HAP-1 (cell line): ENCODE data around the gene PTPRN2.

Experiments used
- DNase-seq, 2 experiments: peaks; one replicate each; pipeline ENCODE4 v3.0.0-alpha.2; 2016 to 2020; ENCODE audit warnings: low spot score in 2 of 2
- H3K27me3 ChIP-seq: fragments of 250-450 bp; sonication (Bioruptor Pico); 2 replicates; pipeline ENCODE4 v1.5.1; 2020; ENCODE audit warnings: low read depth, mild to moderate bottlenecking, moderate library complexity
- H3K36me3 ChIP-seq: fragments of 250-450 bp; sonication (Bioruptor Pico); replicated peaks from 2 replicates; pipeline ENCODE4 v1.5.1; 2020; ENCODE audit warnings: mild to moderate bottlenecking
- H3K4me1 ChIP-seq: fragments of 250-450 bp; sonication (Bioruptor Pico); 2 replicates; pipeline ENCODE4 v1.5.1; 2020; ENCODE audit warnings: mild to moderate bottlenecking
- H3K4me3 ChIP-seq: fragments of 250-450 bp; sonication (Bioruptor Pico); 2 replicates; pipeline ENCODE4 v1.5.1; 2020; ENCODE audit warnings: mild to moderate bottlenecking, moderate library complexity
- H3K9me3 ChIP-seq: fragments of 250-450 bp; sonication (Bioruptor Pico); 2 replicates; pipeline ENCODE4 v1.5.1; 2020; ENCODE audit warnings: mild to moderate bottlenecking, moderate library complexity
- in situ Hi-C: fragments of 300-500 bp; cut with MboI; formaldehyde crosslinking; loops from 3 replicates; pipeline ENCODE4 v1.14.3; 2020; ENCODE audit warnings: low sequenced_read_pairs, inconsistent platforms, mixed read lengths

The PTPRN2 gene

GRCh38 chr7:158591944-158592343, 4.3 kb upstream of the PTPRN2 start:
- H3K4me3 ChIP-seq: no peak overlapping the region
- no peaks in the 10 kb centered on the region for H3K36me3 ChIP-seq
- in situ Hi-C loops: no loop called here
- no peaks in the 10 kb centered on the region for H3K9me3 ChIP-seq
- no peak for DNase-seq
- H3K27me3 ChIP-seq: peaks cover 5% of the 10 kb centered on the region; the same call in 1 of the 2 replicates
- no peaks in the 10 kb centered on the region for H3K4me1 ChIP-seq

DNA sequence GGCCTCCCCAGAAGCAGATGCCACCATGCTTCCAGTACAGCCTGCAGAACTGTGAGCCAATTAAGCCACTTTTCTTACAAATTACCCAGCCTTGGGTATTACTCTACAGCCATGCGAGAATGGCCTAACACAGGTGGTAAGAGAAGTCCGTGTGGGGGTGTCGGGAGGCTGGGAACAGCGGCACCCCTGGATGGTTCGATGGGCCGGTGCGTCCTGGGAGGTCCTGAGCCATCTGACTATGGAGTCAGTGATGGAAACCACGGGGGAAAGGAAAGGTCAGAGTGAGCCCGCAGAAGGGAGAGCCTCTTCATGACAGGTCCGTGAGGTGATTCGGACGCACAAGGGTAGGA, 2.5 kb upstream of the PTPRN2 start:
- peaks cover 12% of the 10 kb centered on the region for H3K27me3 ChIP-seq

DNA sequence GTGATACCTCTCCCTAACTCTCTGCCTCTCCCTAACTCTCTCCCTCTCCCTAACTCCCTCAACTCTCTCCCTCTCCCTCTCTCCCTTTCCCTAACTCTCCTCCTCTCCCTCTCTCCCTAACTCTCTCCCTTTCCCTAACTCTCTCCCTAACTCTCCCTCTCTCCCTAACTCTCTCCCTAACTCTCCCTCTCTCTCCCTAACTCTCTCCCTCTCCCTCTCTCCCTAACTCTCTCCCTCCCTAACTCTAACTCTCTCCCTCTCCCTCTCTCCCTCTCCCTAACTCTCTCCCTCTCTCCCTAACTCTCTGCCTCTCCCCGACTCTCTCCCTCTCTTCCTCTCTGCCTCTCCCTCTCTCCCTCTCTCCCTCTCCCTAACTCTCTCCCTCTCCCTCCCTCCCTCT, 2.0 kb upstream of the PTPRN2 start:
- Histone ChIP-seq H3K36me3 (no peaks in the 10 kb centered on the region), H3K27me3 (peaks cover 12% of the 10 kb centered on the region), H3K4me1 (no peaks in the 10 kb centered on the region), H3K9me3 (no peaks in the 10 kb centered on the region), H3K4me3 (no peak overlapping the region)
- no peak for DNase-seq
- in situ Hi-C loops: no loop called here

More for the DNA sequence above, 2.5 kb upstream of the PTPRN2 start:
- no peak overlapping the region for H3K4me3 ChIP-seq
- no peaks in the 10 kb centered on the region for H3K36me3 ChIP-seq
- no peak for DNase-seq
- no peaks in the 10 kb centered on the region for H3K4me1 ChIP-seq
- in situ Hi-C loops: no loop called here
- H3K9me3 ChIP-seq: no peaks in the 10 kb centered on the region

- H3K4me1 ChIP-seq: no peaks in the 10 kb centered on the region
- H3K27me3 ChIP-seq: peaks cover 15% of the 10 kb centered on the region
- H3K36me3 ChIP-seq: no peaks in the 10 kb centered on the region
- no peak overlapping the region for H3K4me3 ChIP-seq
- in situ Hi-C loops: no loop called here
- H3K9me3 ChIP-seq: no peaks in the 10 kb centered on the region
- DNase-seq: no peak
These were observed 1.3 kb upstream of the PTPRN2 start for GRCh38 chr7:158588878-158589442.

DNA sequence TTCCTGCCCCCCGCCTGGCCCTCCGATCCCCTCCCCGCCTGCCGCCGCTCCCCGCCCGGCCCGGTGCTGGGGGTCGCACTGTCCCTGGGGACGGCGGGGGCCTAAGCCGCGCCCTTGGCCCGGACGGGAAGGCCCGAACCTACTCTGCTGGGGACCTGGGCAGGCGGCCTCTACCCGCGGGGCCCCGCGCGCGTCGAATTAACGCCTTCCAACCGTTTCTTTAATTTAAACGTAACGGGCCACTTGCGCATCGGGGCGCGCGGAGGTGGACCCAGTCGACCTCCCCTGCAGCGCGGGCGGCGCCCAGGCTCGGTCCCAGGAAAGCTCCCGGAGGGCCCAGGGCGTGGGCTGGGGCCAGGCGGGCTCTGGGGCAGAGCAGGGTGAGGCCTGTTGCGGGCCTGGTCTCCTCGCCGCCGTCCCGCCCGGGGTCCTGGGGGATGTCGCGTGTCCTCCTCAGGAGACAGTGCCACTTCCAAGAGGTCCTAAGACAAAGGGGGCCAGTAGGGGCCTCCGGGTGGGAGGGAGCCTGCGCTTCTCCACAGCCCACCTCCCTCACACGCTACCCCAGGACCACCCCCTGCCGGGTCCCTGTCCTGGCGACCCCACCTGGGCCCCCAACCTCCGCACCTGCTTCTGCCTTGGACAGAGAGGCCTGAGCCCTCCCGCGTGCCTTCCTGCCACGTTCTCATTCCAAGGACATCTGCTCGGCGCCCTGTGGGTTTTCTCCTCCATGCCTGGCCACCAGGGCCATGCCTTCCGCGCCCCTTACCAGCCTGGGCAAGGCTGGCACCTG, 658 bp upstream of the PTPRN2 start:
- Histone ChIP-seq H3K36me3 (no peaks in the 10 kb centered on the region), H3K27me3 (peaks cover 15% of the 10 kb centered on the region), H3K4me1 (no peaks in the 10 kb centered on the region), H3K9me3 (no peaks in the 10 kb centered on the region), H3K4me3 (no peak overlapping the region)
- in situ Hi-C loops: no loop called here
- no peak for DNase-seq

DNA sequence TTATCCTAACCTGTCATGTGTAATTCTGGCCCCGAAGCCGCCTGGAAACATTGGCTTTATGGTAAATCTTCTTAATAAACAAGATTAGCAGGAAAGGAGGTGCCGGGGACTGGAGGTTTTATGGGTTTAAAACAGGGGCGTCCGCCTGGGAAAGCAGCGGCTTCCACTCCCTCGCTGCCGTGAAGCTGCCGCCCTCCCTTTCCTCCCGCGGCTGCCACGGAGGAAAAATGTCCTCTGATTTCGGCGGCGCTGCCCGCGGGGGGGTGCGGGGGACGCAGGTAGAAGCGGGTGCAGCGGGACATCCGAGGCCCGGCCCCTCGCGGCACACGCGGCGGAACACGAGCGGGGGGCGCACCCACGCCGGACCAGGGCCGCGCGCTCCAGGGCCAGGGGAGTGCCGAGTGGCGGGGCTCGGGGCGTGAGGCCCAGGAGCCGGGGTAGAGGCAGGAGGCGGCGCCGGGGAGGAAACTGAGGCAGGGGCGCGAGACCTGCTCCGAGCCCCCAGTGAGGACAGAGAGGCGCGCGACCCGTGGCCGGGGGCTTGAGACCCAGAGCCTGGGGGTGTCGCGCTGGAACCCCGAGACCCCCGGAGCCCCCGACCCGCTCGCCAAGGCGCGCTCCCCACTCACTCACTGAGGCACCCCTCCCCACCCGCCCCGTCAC, 993 bp downstream of the PTPRN2 start:
- Histone ChIP-seq H3K4me3 (no peak overlapping the region), H3K9me3 (no peaks in the 10 kb centered on the region; the same call in 1 of the 2 replicates), H3K27me3 (peaks cover 15% of the 10 kb centered on the region), H3K36me3 (no peaks in the 10 kb centered on the region), H3K4me1 (no peaks in the 10 kb centered on the region)
- in situ Hi-C loops: no loop called here
- DNase-seq: no peak

DNA sequence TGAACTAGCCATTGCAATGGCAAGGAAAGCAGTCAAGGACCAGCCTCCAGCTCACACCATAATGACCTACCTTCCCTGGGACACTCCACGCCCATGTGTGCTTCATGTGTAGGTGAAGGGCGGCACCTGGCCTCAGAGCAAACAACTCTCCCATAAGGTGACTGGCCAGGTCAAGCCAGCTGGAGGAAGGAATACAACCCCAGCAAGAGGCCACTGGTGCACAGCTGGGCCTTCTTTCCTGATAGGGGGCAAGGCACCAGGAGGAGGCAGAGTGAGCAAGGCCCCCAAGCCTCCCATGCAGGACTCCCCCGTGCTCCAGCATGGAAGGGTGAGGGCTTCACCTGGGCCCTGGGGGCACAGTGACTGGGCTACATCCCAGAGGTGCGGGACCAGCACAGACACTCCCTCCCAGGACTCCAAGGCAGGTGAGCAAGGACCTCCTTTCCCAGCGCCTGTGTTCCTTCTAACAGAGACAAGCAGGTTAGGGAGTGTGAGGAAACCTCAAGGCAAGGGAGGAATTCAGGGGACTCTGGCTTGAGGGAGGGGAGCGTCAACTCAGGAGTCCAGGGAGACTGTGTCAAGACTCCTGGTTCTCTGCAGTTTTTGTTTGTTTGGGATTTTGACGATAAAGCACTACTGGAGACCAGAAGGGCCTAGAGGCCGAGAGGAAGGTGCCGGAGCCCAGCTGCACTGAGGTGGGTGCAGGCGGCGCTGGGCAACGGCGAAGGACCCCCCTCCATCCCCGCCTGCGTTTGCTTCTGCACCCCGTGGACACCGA, 1.7 kb downstream of the PTPRN2 start:
- no peak overlapping the region for H3K4me3 ChIP-seq
- no peaks in the 10 kb centered on the region for H3K4me1 ChIP-seq
- no peak for DNase-seq
- in situ Hi-C loops: no loop called here
- no peaks in the 10 kb centered on the region for H3K36me3 ChIP-seq
- peaks cover 15% of the 10 kb centered on the region for H3K27me3 ChIP-seq
- no peaks in the 10 kb centered on the region; the same call in 1 of the 2 replicates for H3K9me3 ChIP-seq

GRCh38 chr7:158584407-158584806, 3.2 kb downstream of the PTPRN2 start:
- H3K9me3 ChIP-seq: no peaks in the 10 kb centered on the region; the same call in 1 of the 2 replicates
- H3K4me1 ChIP-seq: no peaks in the 10 kb centered on the region
- no peak overlapping the region for H3K4me3 ChIP-seq
- no peaks in the 10 kb centered on the region for H3K36me3 ChIP-seq
- no peak for DNase-seq
- peaks cover 15% of the 10 kb centered on the region for H3K27me3 ChIP-seq
- in situ Hi-C loops: no loop called here

DNA sequence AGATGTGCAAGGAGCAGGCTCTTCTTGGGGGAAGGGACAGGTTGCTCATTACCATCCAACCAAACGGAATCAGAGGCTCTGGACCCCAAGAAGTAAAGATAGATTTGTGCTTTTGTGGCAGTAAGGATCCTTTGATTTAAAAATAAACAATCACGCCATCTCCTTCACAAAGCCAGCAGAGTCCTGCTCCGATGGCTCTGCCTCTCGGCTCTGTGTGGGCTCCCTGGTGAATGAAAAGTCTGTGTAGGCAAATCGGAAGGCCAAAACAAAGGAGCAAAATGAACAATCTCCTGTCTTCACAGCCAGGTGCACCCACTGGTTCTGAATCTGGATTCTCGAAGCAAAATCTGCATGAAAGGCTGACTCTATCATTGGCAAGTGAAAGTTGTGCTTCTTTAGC, 3.8 kb downstream of the PTPRN2 start:
- Histone ChIP-seq H3K9me3 (no peaks in the 10 kb centered on the region; the same call in 1 of the 2 replicates), H3K36me3 (no peaks in the 10 kb centered on the region), H3K4me1 (no peaks in the 10 kb centered on the region), H3K4me3 (no peak overlapping the region), H3K27me3 (peaks cover 14% of the 10 kb centered on the region)
- in situ Hi-C loops: no loop called here
- DNase-seq: no peak

GRCh38 chr7:158583143-158583542, 4.5 kb downstream of the PTPRN2 start:
- in situ Hi-C loops: no loop called here
- Histone ChIP-seq H3K27me3 (peaks cover 10% of the 10 kb centered on the region), H3K4me3 (no peak overlapping the region), H3K9me3 (no peaks in the 10 kb centered on the region; the same call in 1 of the 2 replicates), H3K36me3 (no peaks in the 10 kb centered on the region), H3K4me1 (no peaks in the 10 kb centered on the region)
- no peak for DNase-seq

GRCh38 chr7:158582089-158582456, 5.5 kb downstream of the PTPRN2 start:
- no peak overlapping the region for H3K4me3 ChIP-seq
- no peak for DNase-seq
- peaks cover 10% of the 10 kb centered on the region for H3K27me3 ChIP-seq
- in situ Hi-C loops: no loop called here
- no peaks in the 10 kb centered on the region; the same call in 1 of the 2 replicates for H3K9me3 ChIP-seq
- H3K36me3 ChIP-seq: no peaks in the 10 kb centered on the region
- no peaks in the 10 kb centered on the region for H3K4me1 ChIP-seq

DNA sequence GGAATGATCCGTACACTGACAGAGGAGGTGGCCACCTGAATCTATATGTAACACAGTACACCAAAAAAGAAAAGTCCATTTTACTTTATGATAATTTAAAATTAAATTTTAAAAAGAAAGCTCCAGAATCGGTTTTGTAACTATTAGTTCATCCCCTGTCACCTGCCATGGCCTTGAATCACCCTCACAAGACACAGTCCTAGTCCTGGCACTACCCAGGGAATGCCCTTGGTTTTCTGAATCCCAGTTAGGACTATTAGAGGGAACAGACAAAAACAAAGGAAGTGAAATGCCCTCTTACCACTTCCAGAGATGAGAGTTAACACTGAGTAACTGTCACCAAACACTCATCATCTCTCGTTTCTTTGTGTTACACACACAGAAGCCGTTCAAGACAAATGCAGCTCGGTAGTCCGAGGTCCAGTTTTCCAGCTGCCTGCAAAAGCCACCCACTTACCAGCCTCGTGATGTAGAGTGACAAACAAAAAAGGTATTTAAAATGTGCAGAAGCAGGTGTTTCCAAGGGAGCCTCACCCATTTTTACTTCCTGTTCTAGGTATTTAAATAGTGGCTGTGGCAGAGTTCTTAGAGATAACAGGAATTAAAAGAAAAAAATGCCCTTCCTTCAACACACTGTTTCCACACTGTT, 6.1 kb downstream of the PTPRN2 start:
- in situ Hi-C loops: no loop called here
- Histone ChIP-seq H3K4me1 (no peaks in the 10 kb centered on the region), H3K36me3 (no peaks in the 10 kb centered on the region), H3K4me3 (no peak overlapping the region), H3K9me3 (no peaks in the 10 kb centered on the region; the same call in 1 of the 2 replicates), H3K27me3 (peaks cover 7% of the 10 kb centered on the region)
- no peak for DNase-seq
